ENCODE measurements around the gene MTFP1. TPM values are rescaled to one million over a fixed set of nuclear protein-coding genes. Genes with fewer than 3 reads are reported as not detected.

The MTFP1 gene
- total and polyA plus RNA-seq, 9 of the 15 experiments (the other 6 are each of a cell fraction or from before 2014, with no cell fraction given), result 10.7 to 52.0 (median 30.1) TPM

DNA sequence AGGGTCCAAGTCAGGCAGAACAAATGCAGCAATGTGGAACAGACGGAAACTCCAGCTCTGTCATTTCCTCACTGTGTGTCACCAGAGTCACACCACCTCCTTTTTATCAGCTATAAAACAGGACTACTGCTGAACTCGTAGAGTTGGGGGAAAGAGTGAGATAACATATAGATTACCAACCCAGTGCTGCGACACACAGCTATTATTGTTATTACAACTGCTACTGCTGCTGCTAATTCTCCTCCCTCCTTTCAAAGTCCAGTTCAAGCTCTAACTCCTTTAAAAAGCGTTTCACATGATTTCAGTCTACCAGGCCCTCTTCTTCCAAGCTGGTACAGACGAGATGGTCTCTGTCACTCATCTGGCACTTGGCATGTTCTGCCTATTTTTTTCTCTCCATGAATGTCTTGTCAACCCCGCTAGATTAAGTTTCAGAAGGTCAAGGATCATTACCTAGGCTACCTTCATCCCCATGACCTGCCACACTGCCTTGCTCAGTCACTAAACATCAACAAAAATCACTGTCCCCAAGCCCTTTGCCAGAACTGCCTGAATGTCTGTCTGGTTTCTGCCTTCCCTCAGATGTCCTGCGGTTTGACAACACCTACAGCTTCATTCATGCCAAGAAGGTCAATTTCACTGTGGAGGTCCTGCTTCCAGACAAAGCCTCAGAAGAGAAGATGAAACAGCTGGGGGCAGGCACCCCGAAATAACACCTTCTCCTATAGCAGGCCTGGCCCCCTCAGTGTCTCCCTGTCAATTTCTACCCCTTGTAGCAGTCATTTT, 3.7 kb upstream of the MTFP1 start (continued):
- TF ChIP-seq KLF6 (CRISPR knock-in tag; IDR thresholded peaks at IDR 0.05; ENCODE audit: borderline replicate concordance) (no peak), ZNF184 (CRISPR knock-in tag; IDR thresholded peaks at IDR 0.05) (no peak), KLF16 (IDR thresholded peaks at IDR 0.05) (peak; percentile 48; the same call in 1 of the 2 replicates), SP2 (IDR thresholded peaks at IDR 0.05; ENCODE audit: extremely low read depth, low read depth, low read length, poor library complexity, severe bottlenecking) (no peak), HDAC2 (IDR thresholded peaks at IDR 0.05) (no peak), U2AF2 (optimal IDR thresholded peaks at IDR 0.05; ENCODE audit: low read depth, low read length) (no peak), RBM39 (optimal IDR thresholded peaks at IDR 0.05; ENCODE audit: low read depth, low read length) (no peak), ZNF778 (CRISPR knock-in tag; IDR thresholded peaks at IDR 0.05) (no peak), NBN (IDR thresholded peaks at IDR 0.05; ENCODE audit: low read depth) (peak; percentile 53; the same call in 1 of the 2 replicates), ZNF165 (CRISPR knock-in tag; IDR thresholded peaks at IDR 0.05; ENCODE audit: borderline replicate concordance) (no peak), NCOA2 (IDR thresholded peaks at IDR 0.05; ENCODE audit: partially characterized antibody in 2 of 2) (no peak), FIP1L1 (IDR thresholded peaks at IDR 0.05; ENCODE audit: low read depth, low read length, poor library complexity, severe bottlenecking) (no peak), HDAC6 (IDR thresholded peaks at IDR 0.05; ENCODE audit: low read depth, low read length) (no peak), CBX3 (IDR thresholded peaks at IDR 0.05; ENCODE audit: borderline replicate concordance in 1 of 2, low read length in 2 of 2) (no peak), SMARCB1 (IDR thresholded peaks at IDR 0.05; ENCODE audit: insufficient read length, low read depth) (no peak), HMGN3 (IDR thresholded peaks at IDR 0.05; ENCODE audit: borderline replicate concordance, extremely low read depth, insufficient read length, low read depth, low read length) (peak; percentile 30), SMARCC2 (IDR thresholded peaks at IDR 0.05; ENCODE audit: low read depth) (no peak; the same call in 1 of the 2 replicates), JUNB (CRISPR knock-in tag; conservative IDR thresholded peaks at IDR 0.05) (no peak), SRSF9 (IDR thresholded peaks at IDR 0.05; ENCODE audit: borderline replicate concordance, low read depth, low read length) (no peak), LARP7 (IDR thresholded peaks at IDR 0.05) (no peak), HNRNPL (IDR thresholded peaks at IDR 0.05; ENCODE audit: low read depth, low read length) (no peak), PYGO2 (tag; IDR thresholded peaks at IDR 0.05) (no peak)
- TF ChIP-seq, protein P1, sequence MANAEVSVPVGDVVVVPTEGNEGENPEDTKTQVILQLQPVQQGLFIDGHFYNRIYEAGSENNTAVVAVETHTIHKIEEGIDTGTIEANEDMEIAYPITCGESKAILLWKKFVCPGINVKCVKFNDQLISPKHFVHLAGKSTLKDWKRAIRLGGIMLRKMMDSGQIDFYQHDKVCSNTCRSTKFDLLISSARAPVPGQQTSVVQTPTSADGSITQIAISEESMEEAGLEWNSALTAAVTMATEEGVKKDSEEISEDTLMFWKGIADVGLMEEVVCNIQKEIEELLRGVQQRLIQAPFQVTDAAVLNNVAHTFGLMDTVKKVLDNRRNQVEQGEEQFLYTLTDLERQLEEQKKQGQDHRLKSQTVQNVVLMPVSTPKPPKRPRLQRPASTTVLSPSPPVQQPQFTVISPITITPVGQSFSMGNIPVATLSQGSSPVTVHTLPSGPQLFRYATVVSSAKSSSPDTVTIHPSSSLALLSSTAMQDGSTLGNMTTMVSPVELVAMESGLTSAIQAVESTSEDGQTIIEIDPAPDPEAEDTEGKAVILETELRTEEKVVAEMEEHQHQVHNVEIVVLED (CRISPR knock-in tag; IDR thresholded peaks at IDR 0.05), result no peak
- TF ChIP-seq, protein P2, sequence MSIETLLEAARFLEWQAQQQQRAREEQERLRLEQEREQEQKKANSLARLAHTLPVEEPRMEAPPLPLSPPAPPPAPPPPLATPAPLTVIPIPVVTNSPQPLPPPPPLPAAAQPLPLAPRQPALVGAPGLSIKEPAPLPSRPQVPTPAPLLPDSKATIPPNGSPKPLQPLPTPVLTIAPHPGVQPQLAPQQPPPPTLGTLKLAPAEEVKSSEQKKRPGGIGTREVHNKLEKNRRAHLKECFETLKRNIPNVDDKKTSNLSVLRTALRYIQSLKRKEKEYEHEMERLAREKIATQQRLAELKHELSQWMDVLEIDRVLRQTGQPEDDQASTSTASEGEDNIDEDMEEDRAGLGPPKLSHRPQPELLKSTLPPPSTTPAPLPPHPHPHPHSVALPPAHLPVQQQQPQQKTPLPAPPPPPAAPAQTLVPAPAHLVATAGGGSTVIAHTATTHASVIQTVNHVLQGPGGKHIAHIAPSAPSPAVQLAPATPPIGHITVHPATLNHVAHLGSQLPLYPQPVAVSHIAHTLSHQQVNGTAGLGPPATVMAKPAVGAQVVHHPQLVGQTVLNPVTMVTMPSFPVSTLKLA (conservative IDR thresholded peaks at IDR 0.05), result peak in 1 of 2 experiments; percentile 58; a peak in 2 of 4 replicates
- TF ChIP-seq, protein P3, sequence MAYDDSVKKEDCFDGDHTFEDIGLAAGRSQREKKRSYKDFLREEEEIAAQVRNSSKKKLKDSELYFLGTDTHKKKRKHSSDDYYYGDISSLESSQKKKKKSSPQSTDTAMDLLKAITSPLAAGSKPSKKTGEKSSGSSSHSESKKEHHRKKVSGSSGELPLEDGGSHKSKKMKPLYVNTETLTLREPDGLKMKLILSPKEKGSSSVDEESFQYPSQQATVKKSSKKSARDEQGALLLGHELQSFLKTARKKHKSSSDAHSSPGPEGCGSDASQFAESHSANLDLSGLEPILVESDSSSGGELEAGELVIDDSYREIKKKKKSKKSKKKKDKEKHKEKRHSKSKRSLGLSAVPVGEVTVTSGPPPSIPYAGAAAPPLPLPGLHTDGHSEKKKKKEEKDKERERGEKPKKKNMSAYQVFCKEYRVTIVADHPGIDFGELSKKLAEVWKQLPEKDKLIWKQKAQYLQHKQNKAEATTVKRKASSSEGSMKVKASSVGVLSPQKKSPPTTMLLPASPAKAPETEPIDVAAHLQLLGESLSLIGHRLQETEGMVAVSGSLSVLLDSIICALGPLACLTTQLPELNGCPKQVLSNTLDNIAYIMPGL (CRISPR knock-in tag; IDR thresholded peaks at IDR 0.05), result no peak
